ENCODE results near the gene TMEM39B.
A peak's percentile ranks its signal among the peaks of the same experiment; 100 is the strongest.
"Not testable (repeated sequence)": the region's sequence is repeated elsewhere in the genome, so short reads cannot be mapped to it uniquely, and the experiment has no call there.

Gene TMEM39B

DNA sequence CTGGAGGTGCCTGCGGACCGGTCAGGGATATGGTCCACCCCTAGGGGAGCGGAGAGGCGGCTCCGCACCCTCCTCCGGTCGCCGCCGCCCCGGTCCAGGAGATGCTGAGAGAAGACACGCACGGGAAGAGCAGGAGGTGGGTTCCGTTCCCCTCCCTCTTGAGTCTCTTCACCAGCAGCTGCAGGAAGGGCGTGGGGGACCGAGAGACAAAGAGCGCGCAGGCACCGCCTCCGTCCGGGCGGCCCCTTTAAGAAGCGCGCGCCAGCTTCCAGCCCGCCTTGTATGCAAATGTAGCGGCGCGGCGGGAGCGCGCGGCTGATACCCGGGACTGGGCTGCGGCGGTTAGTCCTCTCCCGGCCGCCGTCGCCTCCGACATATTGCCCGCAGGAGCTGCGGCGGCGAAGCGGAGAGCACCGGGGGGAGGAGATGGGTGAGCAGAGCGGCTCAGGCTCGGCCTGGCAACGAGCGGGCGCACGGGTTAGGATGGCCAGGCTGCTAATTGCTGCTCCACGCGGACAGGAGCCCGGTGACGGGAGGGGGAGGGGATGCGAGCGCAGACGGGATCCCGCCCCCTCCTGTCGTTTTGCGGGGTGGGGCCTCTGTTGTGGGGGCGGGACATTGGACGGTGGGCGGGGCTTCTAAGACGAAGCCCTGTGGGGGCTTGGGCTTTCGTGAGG is at the start of gene TMEM39B:
TMEM39B (plus strand) TSS at position 318 of the 677 bp plus-strand sequence; CDS start at position 427, 109 bp downstream.
- peak; percentile 98 for DNase-seq

DNA sequence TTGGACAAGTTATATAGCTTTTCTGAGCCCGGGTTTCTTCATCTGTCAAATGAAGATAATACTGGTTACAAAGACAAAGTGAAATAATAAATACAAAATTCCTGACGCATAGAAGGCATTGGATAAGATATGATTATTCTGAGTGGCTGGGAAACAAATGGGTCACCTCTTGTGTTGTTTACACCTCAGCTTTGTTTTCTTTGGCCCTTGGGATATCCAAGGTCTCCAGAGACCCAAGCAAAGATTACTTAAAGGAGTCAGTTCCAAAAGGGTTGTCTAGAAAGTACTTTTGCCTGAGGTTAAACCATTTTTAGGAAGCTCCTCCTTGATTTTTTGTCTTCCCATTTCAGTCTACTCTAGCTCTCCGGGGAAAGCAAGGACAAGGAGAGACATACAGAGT is 49.4 kb upstream of the TMEM39B start:
- no peak for DNase-seq

DNA sequence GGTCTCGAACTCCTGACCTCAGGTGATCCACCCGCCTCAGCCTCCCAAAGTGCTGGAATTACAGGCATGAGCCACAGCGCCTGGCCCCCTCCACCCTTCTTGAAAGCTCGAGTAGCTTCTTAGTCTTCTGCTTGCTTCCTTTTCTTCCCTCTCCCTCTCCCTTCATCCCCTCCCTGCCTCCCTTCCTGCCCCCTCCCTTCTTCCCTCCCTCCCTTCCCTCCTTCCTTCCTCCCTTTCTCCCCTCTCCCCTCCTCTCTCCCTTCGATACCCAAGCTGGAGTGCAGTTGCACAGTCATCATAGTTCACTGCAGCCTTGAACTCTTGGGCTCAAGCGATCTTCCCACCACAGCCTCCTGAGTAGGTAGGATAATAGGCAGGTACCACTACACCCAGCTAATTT is 47.2 kb upstream of the TMEM39B start:
- no peak for DNase-seq

DNA sequence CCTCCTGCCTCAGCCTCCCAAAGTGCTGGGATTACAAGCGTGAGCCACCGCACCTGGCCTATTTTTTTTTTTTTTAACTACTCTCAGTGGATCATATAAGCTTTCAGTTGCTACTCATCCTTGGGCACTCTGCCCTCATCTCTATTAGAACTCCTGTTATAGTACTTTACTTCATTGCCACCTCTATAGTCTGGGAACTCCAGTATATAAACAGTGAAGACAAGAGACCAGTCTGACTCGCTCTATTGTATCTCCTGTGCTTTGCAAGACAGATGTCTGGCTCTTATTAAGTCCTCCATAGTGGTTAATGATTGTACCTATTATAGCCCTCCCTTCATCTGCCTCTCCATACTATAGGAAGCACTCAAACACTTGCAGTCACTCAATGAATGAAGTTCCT is 44.0 kb upstream of the TMEM39B start:
- DNase-seq, result no peak

DNA sequence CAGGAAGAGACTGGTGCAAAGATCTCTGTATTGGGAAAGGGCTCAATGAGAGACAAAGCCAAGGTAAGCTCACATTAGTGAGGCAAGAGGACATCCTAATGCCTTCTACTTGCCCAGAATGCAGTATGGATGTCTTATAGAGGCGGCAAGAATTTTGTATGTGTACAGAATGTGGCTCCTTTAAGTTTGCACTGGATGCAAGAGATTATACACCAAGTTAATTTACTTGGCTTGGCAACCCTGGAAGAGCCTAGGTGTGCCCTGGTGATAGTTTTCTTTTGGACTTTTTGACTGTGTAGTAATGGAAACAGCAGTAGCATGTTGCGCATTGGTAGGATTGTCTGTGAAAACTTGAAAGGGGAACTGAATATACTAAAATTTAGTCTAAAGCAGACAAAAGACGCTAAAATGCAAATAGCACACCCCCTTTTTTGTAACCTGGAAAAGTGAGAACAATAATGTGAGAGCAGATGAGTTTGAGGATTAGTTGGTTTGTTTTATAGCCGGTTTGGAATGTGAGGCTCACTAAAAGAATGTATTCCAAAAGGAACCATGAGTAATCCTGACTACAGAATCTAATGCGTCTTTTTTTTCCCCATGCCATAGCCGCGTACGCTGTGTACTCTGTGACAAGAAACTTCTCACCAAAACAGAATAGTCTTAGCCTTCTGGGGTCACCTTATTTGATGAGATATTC is 41.0 kb upstream of the TMEM39B start:
- DNase-seq, result no peak

DNA sequence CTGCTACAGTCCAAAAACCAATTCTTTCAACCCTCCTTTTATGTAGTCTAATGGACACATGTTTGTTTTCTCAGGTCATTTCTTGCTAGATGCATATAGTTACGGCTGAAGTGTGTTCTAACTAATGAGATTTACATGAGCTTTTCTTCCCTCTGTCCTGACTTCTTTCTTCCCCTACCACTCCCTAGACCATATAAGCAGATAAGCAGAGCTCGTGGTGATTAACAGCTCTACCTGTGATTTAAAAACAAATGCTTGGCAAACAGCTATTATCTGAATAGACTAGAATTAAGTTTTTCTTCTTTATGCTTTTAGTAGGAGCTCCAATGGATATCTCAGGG is 40.5 kb upstream of the TMEM39B start:
- DNase-seq, result no peak

DNA sequence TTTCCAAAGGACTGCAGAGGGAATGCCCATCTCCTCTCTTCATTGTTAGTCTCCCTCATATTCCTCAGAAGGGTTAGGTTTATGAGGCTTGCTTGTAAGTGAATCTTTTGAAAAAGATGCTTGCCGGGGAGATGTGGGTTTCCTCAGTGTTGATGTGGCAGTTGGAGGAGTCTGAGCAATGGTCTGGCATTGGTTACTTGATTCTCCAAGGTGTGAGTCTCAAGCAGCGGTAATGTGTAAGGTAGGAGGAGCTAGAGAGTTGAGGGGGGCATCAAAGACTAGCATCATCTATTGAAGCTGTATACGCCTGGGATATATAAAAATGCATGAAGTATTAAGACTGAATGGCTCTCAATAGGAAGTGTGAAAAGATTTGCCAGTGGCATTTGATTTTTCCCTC is 37.6 kb upstream of the TMEM39B start:
- no peak for DNase-seq

DNA sequence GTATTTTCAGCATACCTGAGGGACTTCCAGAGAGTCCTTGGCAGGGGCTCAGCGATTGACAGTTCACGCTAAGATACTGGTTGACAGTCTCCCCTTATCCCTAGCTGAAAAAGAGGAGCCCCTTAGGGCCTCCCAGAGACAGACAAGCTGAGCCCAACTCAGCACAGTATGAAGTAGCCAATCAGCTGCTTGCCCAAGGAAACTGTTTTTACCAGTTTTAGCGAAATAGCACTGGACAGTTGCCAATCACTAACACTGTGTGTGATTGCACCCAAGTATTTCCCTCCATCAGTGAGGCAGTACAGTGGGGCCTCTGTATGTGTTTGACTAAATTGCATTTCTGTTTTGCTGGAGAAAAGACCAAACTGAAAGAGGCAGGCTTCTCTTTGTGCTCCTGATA is 32.0 kb upstream of the TMEM39B start:
- DNase-seq, result no peak

DNA sequence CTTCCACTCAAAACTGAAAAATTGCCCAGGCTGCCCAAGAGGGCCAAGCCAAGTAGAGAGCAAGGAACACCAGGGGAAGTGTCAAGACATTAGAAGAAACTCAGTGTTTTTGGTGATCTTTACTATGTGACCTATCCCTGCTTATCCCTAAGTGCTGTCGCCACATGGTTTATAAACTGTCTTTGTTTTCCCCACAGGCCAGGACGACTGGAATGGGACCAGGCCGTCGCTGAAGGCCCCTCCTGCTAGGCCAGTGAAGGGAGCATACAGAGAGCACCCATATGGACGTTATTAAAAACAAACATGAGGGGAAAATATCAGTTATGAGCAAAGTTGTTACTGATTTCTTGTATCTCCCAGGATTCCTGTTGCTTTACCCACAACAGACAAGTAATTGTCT is 30.4 kb upstream of the TMEM39B start:
- no peak for DNase-seq

DNA sequence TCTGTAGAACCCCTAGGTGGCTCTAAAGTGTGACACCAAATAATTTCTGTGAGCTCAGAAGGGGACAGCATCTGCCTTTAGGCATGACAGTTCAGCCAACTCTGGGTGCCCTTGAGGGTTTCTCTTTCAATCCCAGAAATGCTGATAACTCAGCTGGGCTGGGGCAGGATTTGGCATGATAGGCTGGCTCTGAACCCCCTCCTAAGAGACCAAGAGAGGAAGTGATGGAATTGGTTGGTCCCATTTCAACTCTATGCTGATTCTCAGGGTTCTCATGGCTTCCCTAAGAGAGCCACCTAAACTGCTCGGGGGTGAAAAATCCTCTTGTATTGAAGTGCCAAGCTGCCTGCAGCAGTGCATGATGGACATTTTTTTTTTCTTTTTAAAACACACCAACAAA is 28.5 kb upstream of the TMEM39B start:
- no peak for DNase-seq

DNA sequence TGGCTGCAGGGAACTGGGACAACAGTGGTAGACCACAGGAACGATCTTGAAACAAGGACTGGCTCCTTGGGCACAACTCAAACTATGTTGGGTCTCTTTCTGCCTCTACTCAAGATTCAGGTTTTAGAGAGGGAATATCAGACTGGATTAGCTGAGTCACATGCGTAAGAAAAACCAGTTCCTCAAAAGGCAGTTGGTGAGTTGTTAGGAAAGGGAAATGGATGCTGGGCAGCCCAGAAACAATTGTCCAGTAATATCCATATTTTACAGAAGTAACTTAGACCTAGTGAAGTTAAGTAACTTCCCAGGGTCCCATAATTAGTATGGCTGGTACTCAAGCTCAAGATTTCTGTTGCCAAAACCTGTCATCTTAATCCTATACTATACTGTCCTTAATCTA is 27.0 kb upstream of the TMEM39B start:
- no peak for DNase-seq

DNA sequence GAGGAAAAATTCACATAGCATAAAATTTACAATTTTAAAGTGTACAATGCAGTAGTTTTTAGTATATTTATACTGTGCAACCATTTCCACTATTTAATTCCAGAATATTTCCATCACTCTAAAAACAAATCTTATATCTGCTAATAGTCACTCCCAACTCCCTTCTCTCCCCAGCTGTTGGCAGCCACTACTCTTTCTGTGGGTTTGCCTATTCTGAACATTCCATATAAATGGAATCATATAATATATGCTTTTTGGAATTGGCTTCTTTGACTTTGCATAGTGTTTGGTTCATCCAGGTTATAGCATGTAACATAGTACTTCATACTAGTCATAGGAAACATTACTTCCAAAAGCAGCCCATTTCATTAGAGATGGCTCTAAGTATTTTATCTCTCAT is 25.0 kb upstream of the TMEM39B start:
- DNase-seq, result no peak

DNA sequence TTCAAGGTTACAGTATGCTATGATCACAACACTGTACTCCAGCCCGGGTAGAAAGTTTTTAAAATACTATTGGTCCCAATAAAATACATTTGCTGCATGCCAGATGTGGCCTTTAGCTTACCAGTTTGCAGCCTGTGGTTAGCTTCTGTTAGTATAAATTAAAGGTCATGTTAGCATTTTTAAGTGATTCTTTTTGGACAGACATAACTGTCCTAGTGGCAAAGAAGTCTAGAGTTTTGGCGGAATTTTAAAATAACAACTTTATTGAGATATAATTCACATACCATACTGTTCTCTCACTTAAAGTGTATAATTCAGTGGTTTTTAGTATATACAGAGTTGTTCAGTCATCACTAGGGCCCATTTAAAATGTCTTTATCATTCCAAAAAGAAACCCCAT is 24.3 kb upstream of the TMEM39B start:
- DNase-seq, result no peak

DNA sequence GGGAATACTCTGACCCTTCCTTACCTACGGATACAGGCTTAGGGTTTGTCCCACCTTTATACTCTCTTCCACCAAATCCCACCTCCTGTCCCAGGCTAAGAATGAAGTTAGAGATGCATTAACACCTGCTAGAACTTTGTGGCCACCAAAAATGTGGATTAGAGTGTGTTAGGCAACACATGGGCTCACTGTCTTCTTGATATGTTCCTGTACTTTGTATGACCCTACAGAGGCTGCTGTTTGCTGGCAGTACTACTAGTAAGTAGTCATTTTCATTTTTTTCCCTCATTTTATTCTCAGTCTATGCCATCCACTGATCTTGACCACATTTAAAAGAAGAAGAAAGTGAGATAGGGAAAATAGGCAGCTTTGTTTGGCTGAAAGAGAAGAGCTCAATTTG is 21.0 kb upstream of the TMEM39B start:
- no peak for DNase-seq

DNA sequence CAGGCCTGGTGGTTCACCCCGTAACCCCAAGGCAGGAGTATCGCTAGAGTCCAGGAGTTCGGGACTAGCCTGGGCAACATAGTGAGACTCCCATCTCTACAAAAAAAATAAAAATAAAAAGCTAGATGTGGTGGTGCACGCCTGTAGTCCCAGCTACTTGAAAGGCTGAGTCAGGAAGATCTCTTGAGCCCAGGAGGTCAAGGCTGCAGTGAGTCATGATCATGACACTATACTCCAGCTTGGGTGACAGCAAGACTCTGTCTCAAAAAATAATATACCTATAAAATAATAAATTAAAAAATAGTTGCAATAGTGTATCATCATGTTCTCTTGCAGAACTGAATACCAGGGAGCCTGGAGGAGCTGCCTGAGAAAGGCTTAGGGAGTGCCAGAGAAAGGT is 19.9 kb upstream of the TMEM39B start:
- DNase-seq, result no peak

DNA sequence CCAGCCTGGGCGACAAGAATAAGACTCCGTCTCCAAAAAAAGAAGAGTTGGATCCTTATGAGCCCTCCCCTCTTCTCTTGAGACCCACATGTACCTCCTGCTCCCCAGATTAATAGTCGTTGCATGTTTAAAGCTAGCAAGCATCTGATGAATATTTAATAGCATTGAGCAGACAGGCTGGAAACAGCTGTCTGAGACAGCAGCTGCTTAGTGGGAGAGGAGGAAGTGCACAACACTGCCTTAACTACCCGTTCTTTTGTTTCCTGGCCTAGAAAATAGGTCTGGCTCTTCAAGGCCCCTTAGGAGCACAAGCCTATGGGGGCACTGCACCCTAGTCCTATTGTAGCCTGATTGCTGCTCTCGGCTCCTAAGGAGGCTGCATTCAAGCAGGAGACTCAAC is 17.3 kb upstream of the TMEM39B start:
- no peak for DNase-seq

DNA sequence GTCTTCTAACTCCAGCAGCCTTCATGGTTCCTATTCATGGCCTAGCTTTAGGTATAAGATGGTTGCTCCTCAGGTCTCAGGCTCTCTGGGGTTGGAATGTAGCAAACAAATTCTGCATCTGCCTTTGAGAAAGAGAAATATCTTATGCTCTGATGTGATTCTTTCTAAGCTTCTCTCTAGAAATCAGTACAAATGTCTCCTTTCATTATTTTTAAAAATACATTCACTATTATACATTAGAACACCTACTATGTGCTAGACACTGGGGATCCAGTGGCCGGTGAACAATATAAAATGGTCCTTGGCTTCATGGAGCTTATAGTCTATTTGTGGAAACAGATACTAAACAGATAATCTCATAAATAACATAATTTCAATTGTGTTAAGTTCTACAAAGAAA is 16.1 kb upstream of the TMEM39B start:
- no peak for DNase-seq

DNA sequence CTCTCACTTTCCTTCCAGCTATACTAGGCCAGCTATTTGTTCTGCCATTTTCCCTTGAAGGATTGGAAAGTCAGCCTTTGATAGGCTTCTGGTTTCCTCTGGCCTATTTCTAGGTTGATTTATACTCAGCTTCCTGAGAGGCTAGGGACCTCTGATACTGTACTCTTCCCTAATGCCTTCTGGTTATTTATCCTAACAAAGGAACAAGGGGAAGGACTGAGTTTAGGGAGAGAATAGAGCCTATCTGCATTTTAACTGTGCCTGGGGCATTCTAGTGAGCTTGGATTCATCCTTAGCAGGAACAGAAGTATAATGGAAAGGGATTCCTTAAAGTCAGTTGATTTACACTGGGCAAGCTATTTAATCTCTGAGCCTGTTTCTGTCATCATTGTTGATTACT is 11.8 kb upstream of the TMEM39B start:
- no peak for DNase-seq

DNA sequence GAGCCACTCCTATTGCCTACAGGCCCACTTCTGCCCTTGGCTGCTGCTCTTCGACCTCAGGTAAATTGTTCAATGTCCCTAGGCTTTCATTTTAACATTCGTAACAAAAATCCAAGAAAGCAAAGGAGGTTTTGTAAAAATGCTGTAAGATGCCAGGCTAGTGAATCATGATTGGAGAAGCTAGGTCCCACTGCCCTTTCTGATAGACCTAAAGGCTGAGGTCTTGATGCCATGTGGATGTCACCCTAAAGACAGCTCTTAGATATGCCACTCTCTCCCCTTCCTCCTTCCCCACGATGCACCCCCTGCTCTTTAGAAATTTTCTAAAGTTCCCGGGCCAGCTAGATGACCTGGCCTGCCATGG is 9.9 kb upstream of the TMEM39B start:
- DNase-seq, result no peak

DNA sequence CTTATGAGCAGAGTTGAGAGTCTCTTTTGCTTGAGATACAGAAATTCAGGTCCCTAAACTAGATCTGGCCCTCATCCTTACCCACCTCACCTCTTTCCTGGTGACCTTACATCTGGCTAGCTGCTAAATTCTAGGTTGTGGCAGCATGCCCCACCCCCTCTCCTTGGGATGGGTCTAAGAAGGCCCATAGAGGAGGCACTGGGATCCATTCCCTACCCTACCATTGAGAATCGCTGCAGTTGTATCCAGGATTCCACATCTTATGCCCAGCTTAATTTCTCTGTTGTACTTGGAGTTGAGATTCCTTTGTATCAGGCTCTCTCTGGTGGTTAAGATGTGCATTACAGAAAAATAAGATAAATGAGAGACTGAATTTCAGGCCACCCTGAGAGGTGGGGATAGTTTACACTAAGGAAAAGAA is 9.5 kb upstream of the TMEM39B start:
- peak; percentile 57 for DNase-seq

DNA sequence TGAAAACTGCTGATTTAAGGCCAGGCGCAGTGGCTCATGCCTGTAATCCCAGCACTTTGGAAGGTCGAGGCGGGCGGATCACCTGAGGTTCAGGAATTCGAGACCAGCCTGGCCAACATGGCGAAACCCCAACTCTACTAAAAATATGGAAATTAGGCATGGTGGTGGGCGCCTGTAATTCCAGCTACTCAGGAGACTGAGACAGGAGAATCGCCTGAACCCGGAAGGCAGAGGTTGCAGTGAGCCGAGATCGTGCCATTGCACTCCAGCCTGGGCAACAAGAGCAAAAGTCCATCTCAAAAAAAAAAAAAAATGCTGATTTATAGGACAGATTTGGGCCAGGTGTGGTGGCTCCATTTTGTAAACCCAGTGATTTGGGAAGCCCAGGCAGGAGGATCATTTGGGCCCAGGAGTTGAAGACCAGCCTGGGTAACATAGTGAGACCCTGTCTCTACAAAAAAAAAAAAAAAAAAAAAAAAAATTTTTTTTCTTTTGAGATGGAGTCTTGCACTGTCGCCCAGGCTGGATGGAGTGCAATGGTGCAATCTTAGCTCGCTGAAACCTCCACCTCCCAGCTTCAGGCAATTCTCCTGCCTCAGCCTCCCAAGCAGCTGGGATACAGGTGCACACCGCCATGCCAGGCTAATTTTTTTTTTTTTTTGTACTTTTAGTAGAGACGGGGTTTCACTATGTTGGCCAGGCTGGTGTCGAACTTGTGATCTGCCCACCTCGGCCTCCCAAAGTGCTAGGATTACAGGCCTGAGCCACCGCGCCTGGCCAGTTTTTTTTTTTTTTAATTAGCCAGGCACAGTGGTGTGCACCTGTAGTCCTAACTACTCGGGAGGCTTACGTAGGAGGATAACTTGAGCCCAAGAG is 6.9 kb upstream of the TMEM39B start:
- not testable (repeated sequence) for DNase-seq

DNA sequence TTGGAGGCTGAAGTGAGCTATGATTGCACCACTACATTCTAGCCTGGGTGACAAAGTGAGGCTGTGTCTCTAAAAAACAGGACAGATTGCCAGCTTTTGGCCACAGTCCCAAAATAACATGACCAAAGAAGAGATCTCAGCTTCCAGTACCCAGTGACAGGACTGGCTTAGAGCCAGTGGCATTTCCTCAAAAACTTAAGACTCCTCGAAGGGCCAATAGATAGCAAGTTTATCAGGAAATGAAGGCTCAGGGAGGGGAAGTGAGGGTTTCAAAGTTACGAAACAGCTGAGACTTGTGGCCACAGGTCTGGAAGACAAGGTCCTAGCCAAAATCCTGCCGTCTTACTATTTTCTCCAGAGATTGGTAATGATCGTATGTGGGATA is 6.3 kb upstream of the TMEM39B start:
- no peak for DNase-seq

DNA sequence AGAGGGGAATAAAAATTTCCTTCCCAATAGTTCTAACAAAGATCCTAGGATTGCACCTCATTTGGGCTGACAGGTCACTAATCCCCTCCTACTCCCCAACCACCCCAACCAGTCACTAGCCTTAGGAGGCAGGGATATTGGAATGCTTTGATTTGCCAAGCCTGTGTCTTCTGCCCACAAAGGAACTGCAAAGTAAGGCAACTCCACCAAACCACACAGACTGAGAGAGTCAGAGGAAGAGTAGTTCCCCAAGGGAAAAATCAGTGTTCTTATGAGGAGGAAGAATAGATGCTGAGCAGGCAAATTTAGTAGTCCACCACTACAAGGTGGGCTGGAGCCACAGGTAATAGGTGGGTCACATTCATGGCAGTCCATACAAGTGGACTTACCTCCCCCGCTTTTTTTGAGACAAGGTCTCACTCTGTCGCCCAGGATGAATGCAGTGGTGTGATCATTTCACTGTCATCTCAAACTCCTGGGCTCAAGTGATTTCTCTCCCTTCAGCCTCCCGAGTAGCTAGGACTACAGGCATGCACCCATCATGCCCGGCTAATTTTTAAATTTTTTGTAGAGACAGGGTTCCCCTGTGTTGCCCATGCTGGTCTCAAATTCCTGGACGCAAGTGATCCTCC is 3.7 kb upstream of the TMEM39B start:
- DNase-seq, result no peak
